MM.1S (cell line): ENCODE measurements around the gene FGFR4.

ENCODE experiments used
- DNase-seq: peaks from one replicate; pipeline ENCODE4 v3.0.0-alpha.2; 2015
- H2AFZ ChIP-seq: fragments of 300-600 bp; sonication (generic); 2 replicates; pipeline ENCODE4 v1.6.0; 2016; ENCODE audit warnings: antibody characterized with exemption, low read length
- H3F3A ChIP-seq: fragments of 300-600 bp; sonication (generic); 2 replicates; pipeline ENCODE4 v1.6.1; 2016; ENCODE audit warnings: mild to moderate bottlenecking, antibody characterized with exemption, low read length, moderate library complexity, mixed read lengths; ENCODE audit not compliant: insufficient read depth
- H3K27ac ChIP-seq: fragments of 300-600 bp; sonication (generic); 2 replicates; pipeline ENCODE4 v1.5.1; 2016; ENCODE audit warnings: mild to moderate bottlenecking, low read length
- H3K27me3 ChIP-seq: fragments of 300-600 bp; sonication (generic); replicated peaks from 2 replicates; pipeline ENCODE4 v1.6.0; 2016; ENCODE audit warnings: low read length; ENCODE audit not compliant: insufficient read depth
- H3K36me3 ChIP-seq: fragments of 300-600 bp; sonication (generic); replicated peaks from 2 replicates; pipeline ENCODE4 v1.6.1; 2016; ENCODE audit warnings: mild to moderate bottlenecking, low read length, mixed read lengths; ENCODE audit not compliant: insufficient read depth
- H3K4me1 ChIP-seq: fragments of 300-600 bp; sonication (generic); 2 replicates; pipeline ENCODE4 v1.6.1; 2016; ENCODE audit warnings: low read length, mixed read lengths
- H3K4me2 ChIP-seq: fragments of 300-600 bp; sonication (generic); 2 replicates; pipeline ENCODE4 v1.6.0; 2016; ENCODE audit warnings: low read depth, low read length
- H3K4me3 ChIP-seq: fragments of 300-600 bp; sonication (generic); 2 replicates; pipeline ENCODE4 v1.5.1; 2016; ENCODE audit warnings: low read length, mixed read lengths
- H3K79me2 ChIP-seq: fragments of 300-600 bp; sonication (generic); 2 replicates; pipeline ENCODE4 v1.6.1; 2016; ENCODE audit warnings: mixed run types, low read length, mixed read lengths
- H3K9ac ChIP-seq: fragments of 300-600 bp; sonication (generic); 2 replicates; pipeline ENCODE4 v1.6.1; 2016; ENCODE audit warnings: low read length, mixed read lengths
- H3K9me2 ChIP-seq: fragments of 300-600 bp; sonication (generic); replicated peaks from 2 replicates; pipeline ENCODE4 v1.6.1; 2016; ENCODE audit warnings: mild to moderate bottlenecking, low read length, mixed read lengths; ENCODE audit not compliant: insufficient read depth
- H3K9me3 ChIP-seq: fragments of 300-600 bp; sonication (generic); replicated peaks from 2 replicates; pipeline ENCODE4 v1.6.1; 2016; ENCODE audit warnings: mild to moderate bottlenecking, low read length, mixed read lengths; ENCODE audit not compliant: insufficient read depth
- H4K20me1 ChIP-seq: fragments of 300-600 bp; sonication (generic); 2 replicates; pipeline ENCODE4 v1.6.1; 2016; ENCODE audit warnings: mild to moderate bottlenecking, low read length, moderate library complexity, mixed read lengths; ENCODE audit not compliant: insufficient read depth
- EZH2 ChIP-seq: fragments of 300-600 bp; sonication (generic); optimal IDR thresholded peaks from 2 replicates; pipeline ENCODE3; 2017; ENCODE audit warnings: low read depth, mild to moderate bottlenecking, antibody characterized with exemption, low read length, mixed read lengths
- EZH2phosphoT487 ChIP-seq: fragments of 300-600 bp; sonication (generic); IDR thresholded peaks from 2 replicates; pipeline ENCODE4 v1.6.1; 2018; ENCODE audit warnings: antibody characterized with exemption, low read length
- TF ChIP-seq, protein P1 (sequence below): fragments of 300-600 bp; sonication (generic); IDR thresholded peaks from 2 replicates; pipeline ENCODE4 v1.5.1; 2016; ENCODE audit warnings: antibody characterized with exemption, low read length, mixed read lengths

The FGFR4 gene

DNA sequence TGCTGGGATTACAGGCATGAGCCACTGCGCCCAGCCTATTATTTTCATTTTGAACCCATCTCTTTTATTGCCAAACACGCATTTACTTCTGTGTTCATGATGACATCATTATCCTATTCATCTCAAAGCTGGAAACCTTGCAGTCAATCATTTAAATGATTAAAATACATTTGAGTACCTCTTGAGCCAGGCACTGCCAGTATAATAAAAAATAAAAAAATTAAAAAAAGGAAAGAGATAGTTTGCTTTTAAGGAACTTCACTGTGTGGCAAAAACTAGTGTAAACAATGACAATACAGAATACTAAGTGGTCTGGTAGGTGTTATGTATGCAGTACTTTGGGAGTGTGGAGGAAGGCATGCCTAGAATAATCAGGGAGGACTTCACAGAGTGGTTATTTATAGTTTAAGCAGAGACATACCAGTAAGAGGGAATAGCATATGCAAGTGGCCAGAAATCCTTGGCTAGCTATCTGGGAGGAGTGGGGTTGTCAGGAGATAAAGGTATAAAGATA lies 55.4 kb downstream of the FGFR4 start:
- Histone ChIP-seq H3K9me2 (no peaks in the 10 kb centered on the region), H3K9ac (no peak overlapping the region), H3K9me3 (no peaks in the 10 kb centered on the region), H2AFZ (no peak overlapping the region), H3K27me3 (no peaks in the 10 kb centered on the region), H3K4me2 (no peak overlapping the region), H3K79me2 (peaks cover 68% of the 10 kb centered on the region), H3K4me1 (no peaks in the 10 kb centered on the region), H3F3A (no peaks in the 10 kb centered on the region; the same call in none of the 2 replicates), H4K20me1 (no peaks in the 10 kb centered on the region), H3K27ac (no peak overlapping the region), H3K4me3 (no peak overlapping the region), H3K36me3 (no peaks in the 10 kb centered on the region; the same call in 1 of the 2 replicates)
- TF ChIP-seq EZH2 = no peak
- no peak for TF ChIP-seq EZH2phosphoT487
- TF ChIP-seq, protein P1, sequence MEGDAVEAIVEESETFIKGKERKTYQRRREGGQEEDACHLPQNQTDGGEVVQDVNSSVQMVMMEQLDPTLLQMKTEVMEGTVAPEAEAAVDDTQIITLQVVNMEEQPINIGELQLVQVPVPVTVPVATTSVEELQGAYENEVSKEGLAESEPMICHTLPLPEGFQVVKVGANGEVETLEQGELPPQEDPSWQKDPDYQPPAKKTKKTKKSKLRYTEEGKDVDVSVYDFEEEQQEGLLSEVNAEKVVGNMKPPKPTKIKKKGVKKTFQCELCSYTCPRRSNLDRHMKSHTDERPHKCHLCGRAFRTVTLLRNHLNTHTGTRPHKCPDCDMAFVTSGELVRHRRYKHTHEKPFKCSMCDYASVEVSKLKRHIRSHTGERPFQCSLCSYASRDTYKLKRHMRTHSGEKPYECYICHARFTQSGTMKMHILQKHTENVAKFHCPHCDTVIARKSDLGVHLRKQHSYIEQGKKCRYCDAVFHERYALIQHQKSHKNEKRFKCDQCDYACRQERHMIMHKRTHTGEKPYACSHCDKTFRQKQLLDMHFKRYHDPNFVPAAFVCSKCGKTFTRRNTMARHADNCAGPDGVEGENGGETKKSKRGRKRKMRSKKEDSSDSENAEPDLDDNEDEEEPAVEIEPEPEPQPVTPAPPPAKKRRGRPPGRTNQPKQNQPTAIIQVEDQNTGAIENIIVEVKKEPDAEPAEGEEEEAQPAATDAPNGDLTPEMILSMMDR = no peak
- no peak for DNase-seq

DNA sequence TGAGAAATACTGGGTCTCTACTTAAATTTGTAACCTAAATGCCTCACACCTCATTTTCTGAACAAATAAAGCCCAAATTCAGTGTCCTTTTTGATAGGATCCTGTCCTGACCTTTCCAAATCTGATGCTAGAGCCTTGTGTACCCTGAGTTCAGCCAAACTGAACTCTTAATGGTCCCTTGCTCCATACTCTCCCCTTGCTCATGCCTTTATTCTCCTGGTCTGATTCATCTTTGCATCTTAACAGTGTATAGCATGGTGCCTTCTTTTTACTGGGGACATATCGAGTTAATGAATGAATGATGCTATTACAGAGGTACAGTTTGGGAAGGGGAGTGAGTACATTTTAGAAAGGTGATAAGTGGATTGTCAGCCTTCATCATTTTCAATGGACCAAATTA lies 56.1 kb downstream of the FGFR4 start:
- Histone ChIP-seq H3K9me2 (no peaks in the 10 kb centered on the region), H4K20me1 (no peaks in the 10 kb centered on the region), H3K4me1 (no peaks in the 10 kb centered on the region), H3K27me3 (no peaks in the 10 kb centered on the region), H2AFZ (no peak overlapping the region), H3F3A (no peaks in the 10 kb centered on the region; the same call in none of the 2 replicates), H3K4me2 (no peak overlapping the region), H3K4me3 (no peak overlapping the region), H3K9ac (no peak overlapping the region), H3K36me3 (no peaks in the 10 kb centered on the region; the same call in 1 of the 2 replicates), H3K27ac (no peak overlapping the region), H3K79me2 (peaks cover 65% of the 10 kb centered on the region), H3K9me3 (no peaks in the 10 kb centered on the region)
- TF ChIP-seq EZH2 (no peak), EZH2phosphoT487 (no peak)
- TF ChIP-seq, protein P1 = no peak
- no peak for DNase-seq

GRCh38 chr5:177146891-177147638 lies 60.4 kb downstream of the FGFR4 start:
- Histone ChIP-seq H3K9ac (no peak overlapping the region), H3K4me2 (no peak overlapping the region), H3K4me3 (no peak overlapping the region), H3K27me3 (no peaks in the 10 kb centered on the region), H3K9me3 (no peaks in the 10 kb centered on the region), H3K4me1 (no peaks in the 10 kb centered on the region), H3K79me2 (peaks cover 46% of the 10 kb centered on the region; the same call in 1 of the 2 replicates), H4K20me1 (no peaks in the 10 kb centered on the region), H2AFZ (no peak overlapping the region), H3F3A (no peaks in the 10 kb centered on the region), H3K36me3 (no peaks in the 10 kb centered on the region; the same call in 1 of the 2 replicates), H3K9me2 (no peaks in the 10 kb centered on the region), H3K27ac (no peak overlapping the region)
- no peak for DNase-seq
- TF ChIP-seq, protein P1 = no peak
- TF ChIP-seq EZH2phosphoT487 (no peak), EZH2 (no peak)
